ENCODE measurements around the gene NCLN.

DNA sequence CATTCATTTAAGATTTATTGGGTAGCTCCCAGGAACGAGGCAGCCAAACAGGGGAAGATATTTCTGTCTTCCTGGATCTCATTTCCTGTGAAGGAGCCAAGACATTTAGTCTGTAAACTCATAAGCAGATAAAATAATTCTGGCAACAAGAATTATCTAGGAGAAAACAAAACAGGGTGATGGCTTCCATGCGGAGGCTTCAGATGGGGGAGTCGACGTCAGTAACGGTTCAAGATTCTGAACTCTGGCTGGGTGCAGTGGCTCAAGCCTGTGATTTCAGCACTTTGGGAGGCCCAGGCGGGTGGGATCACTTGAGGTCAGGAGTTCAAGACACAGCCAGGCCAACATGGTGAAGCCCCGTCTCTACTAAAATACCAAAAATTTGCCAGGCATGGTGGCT lies 48.6 kb upstream of the NCLN start:
- no peak for TF ChIP-seq EZH2 (IDR thresholded peaks at IDR 0.05; ENCODE audit: borderline replicate concordance, low read length)
- TF ChIP-seq, protein P1, sequence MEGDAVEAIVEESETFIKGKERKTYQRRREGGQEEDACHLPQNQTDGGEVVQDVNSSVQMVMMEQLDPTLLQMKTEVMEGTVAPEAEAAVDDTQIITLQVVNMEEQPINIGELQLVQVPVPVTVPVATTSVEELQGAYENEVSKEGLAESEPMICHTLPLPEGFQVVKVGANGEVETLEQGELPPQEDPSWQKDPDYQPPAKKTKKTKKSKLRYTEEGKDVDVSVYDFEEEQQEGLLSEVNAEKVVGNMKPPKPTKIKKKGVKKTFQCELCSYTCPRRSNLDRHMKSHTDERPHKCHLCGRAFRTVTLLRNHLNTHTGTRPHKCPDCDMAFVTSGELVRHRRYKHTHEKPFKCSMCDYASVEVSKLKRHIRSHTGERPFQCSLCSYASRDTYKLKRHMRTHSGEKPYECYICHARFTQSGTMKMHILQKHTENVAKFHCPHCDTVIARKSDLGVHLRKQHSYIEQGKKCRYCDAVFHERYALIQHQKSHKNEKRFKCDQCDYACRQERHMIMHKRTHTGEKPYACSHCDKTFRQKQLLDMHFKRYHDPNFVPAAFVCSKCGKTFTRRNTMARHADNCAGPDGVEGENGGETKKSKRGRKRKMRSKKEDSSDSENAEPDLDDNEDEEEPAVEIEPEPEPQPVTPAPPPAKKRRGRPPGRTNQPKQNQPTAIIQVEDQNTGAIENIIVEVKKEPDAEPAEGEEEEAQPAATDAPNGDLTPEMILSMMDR (IDR thresholded peaks at IDR 0.05; ENCODE audit: low read length), result no peak
